ENCODE results near the gene TRIM44.

DNA sequence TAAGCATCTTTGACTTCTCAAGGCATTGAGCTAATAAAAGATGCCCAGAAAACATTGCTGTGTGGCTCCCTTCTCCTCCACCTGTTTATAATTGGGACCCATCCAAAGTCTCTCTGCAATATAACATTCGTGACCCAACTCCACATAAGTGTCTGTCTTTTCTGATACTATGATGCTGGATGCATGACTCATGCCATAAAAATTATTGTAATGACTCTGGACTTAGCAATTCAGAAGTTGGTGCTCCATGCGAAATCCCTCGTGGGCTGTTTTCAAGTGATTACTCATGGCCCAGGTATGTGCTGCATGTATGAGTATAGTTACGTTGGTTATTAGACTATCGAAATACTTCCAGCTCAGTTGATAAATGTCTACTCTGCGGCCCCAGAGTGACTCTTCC, 32.7 kb upstream of the TRIM44 start:
- no peak for TF ChIP-seq POLR2A (IDR thresholded peaks at IDR 0.05)
- TF ChIP-seq, protein P1, sequence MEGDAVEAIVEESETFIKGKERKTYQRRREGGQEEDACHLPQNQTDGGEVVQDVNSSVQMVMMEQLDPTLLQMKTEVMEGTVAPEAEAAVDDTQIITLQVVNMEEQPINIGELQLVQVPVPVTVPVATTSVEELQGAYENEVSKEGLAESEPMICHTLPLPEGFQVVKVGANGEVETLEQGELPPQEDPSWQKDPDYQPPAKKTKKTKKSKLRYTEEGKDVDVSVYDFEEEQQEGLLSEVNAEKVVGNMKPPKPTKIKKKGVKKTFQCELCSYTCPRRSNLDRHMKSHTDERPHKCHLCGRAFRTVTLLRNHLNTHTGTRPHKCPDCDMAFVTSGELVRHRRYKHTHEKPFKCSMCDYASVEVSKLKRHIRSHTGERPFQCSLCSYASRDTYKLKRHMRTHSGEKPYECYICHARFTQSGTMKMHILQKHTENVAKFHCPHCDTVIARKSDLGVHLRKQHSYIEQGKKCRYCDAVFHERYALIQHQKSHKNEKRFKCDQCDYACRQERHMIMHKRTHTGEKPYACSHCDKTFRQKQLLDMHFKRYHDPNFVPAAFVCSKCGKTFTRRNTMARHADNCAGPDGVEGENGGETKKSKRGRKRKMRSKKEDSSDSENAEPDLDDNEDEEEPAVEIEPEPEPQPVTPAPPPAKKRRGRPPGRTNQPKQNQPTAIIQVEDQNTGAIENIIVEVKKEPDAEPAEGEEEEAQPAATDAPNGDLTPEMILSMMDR (IDR thresholded peaks at IDR 0.05): no peak
